ENCODE results near the gene C2orf80.

The C2orf80 gene

DNA sequence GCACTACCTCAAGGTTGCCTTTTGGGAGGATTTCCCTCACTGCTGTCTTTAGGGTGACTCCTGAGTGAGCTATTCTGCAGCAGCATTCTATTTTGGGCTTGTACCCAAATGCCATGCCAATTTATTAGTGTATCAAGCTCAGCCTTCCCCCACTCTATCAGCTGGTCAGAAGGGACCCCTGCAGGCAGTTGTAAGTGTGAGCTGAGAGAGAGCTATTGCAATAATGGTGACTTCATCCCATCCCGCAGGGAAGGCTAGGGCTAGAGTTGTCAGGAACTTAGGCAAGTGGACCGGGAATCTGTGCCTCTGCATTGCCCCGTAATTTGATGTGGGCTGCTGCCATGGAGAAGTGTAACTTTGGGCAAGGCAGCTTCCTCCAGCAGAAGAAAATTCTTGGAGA lies 42.1 kb downstream of the C2orf80 start:
- CTCF ChIA-PET: interaction anchor here (0.6 to 1.4 kb wide), 4 partner anchors 27 to 46 kb away, joined by 3 to 8 read pairs (median 4); no protein-coding TSS in a partner anchor
- TF ChIP-seq SP1 (IDR thresholded peaks at IDR 0.05) (no peak), LEF1 (IDR thresholded peaks at IDR 0.05; ENCODE audit: borderline replicate concordance) (no peak), BHLHE40 (IDR thresholded peaks at IDR 0.05; ENCODE audit: borderline replicate concordance) (no peak), ELF4 (IDR thresholded peaks at IDR 0.05) (no peak), FOXM1 (IDR thresholded peaks at IDR 0.05; ENCODE audit: borderline replicate concordance) (no peak)
- DNase-seq (ENCODE audit: extremely low spot score): no peak
- POLR2A ChIA-PET: no interaction called here

GRCh38 chr2:208147008-208147407 lies 42.8 kb downstream of the C2orf80 start:
- POLR2A ChIA-PET: no interaction called here
- DNase-seq (ENCODE audit: extremely low spot score): no peak
- CTCF ChIA-PET: interaction anchor here (0.7 to 1.4 kb wide), 3 partner anchors 37 to 107 kb away, joined by 4 to 8 read pairs (median 6); no protein-coding TSS in a partner anchor
- TF ChIP-seq CTBP1 (IDR thresholded peaks at IDR 0.05; ENCODE audit: borderline replicate concordance) (no peak), SP1 (IDR thresholded peaks at IDR 0.05) (no peak), ZNF384 (IDR thresholded peaks at IDR 0.05) (no peak), FOXA1 (IDR thresholded peaks at IDR 0.05) (no peak), FOXM1 (IDR thresholded peaks at IDR 0.05; ENCODE audit: borderline replicate concordance) (no peak), NFRKB (IDR thresholded peaks at IDR 0.05) (no peak), BHLHE40 (IDR thresholded peaks at IDR 0.05; ENCODE audit: borderline replicate concordance) (no peak), HDGF (IDR thresholded peaks at IDR 0.05; ENCODE audit: borderline replicate concordance) (no peak), ELF4 (IDR thresholded peaks at IDR 0.05) (no peak)
- TF ChIP-seq, protein P1, sequence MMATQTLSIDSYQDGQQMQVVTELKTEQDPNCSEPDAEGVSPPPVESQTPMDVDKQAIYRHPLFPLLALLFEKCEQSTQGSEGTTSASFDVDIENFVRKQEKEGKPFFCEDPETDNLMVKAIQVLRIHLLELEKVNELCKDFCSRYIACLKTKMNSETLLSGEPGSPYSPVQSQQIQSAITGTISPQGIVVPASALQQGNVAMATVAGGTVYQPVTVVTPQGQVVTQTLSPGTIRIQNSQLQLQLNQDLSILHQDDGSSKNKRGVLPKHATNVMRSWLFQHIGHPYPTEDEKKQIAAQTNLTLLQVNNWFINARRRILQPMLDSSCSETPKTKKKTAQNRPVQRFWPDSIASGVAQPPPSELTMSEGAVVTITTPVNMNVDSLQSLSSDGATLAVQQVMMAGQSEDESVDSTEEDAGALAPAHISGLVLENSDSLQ (IDR thresholded peaks at IDR 0.05): no peak

- POLR2A ChIA-PET: no interaction called here
- no peak for DNase-seq (ENCODE audit: extremely low spot score)
- CTCF ChIA-PET: interaction anchor here (0.7 kb wide), 1 partner anchor 106 kb away, joined by 4 read pairs; no protein-coding TSS in a partner anchor
- TF ChIP-seq NFRKB (IDR thresholded peaks at IDR 0.05) (no peak), FOXA1 (IDR thresholded peaks at IDR 0.05) (no peak), CTBP1 (IDR thresholded peaks at IDR 0.05; ENCODE audit: borderline replicate concordance) (no peak), HDGF (IDR thresholded peaks at IDR 0.05; ENCODE audit: borderline replicate concordance) (no peak), ELF4 (IDR thresholded peaks at IDR 0.05) (no peak), SP1 (IDR thresholded peaks at IDR 0.05) (no peak), ZNF384 (IDR thresholded peaks at IDR 0.05) (no peak), FOXK2 (IDR thresholded peaks at IDR 0.05) (no peak), BHLHE40 (IDR thresholded peaks at IDR 0.05; ENCODE audit: borderline replicate concordance) (no peak), FOXM1 (IDR thresholded peaks at IDR 0.05; ENCODE audit: borderline replicate concordance) (no peak), LEF1 (IDR thresholded peaks at IDR 0.05; ENCODE audit: borderline replicate concordance) (no peak), ARNT (IDR thresholded peaks at IDR 0.05) (no peak)
- TF ChIP-seq, protein P1 (IDR thresholded peaks at IDR 0.05): no peak
Measured at GRCh38 chr2:208146006-208146405, 43.8 kb downstream of the C2orf80 start, which contains the start of gene CRYGB. CRYGB (minus strand) TSS chr2:208146158; CDS start chr2:208146120, 38 bp downstream.

GRCh38 chr2:208142925-208143799 lies 46.7 kb downstream of the C2orf80 start:
- ChIA-PET POLR2A (interaction anchor here (1.0 to 1.2 kb wide), 2 partner anchors 18 to 111 kb away, joined by 3 read pairs; no protein-coding TSS in a partner anchor), CTCF (interaction anchor here (0.9 to 1.9 kb wide), 2 partner anchors 8 to 32 kb away, joined by 3 to 14 read pairs; no protein-coding TSS in a partner anchor)
- no peak for DNase-seq (ENCODE audit: extremely low spot score)
- TF ChIP-seq, protein P1 (IDR thresholded peaks at IDR 0.05): peak; percentile 81
- TF ChIP-seq FOXM1 (IDR thresholded peaks at IDR 0.05; ENCODE audit: borderline replicate concordance): no peak

DNA sequence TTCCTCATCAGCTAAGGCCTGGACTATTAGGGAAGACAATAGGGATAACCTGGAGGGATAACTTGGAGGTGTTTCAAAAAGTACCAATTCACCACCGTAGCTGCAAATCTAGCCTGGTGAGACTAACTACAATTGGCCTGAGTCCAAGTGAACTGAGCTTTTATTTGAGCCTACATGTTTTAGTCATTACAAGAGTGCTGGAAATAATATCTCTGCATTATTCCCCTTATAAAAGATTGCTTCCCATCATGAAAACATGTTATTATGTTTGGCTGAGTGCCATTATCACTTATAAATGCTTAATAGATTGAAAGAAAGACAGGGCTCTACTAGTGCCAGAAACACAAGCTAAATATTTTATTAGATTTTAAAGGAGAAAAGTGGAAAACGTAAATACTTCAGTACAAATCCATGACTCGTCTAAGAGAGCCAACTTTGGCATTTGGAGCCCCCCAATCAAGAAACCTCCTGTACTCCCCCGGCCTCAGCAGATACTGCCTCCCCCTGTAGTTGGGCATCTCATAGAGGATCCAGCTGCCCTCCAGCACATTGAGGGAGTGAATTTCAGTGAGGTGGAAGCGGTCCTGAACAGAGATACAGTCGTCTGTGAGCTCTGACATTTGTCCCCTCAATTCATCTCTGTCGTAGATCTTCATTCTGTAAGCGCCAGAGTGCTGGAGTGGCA lies 47.4 kb downstream of the C2orf80 start:
- POLR2A ChIA-PET: interaction anchor here (1.0 to 1.2 kb wide), 2 partner anchors 17 to 112 kb away, joined by 3 read pairs; no protein-coding TSS in a partner anchor
- CTCF ChIA-PET: interaction anchor here (0.9 to 1.9 kb wide), 2 partner anchors 7 to 33 kb away, joined by 3 to 14 read pairs; no protein-coding TSS in a partner anchor
- DNase-seq (ENCODE audit: extremely low spot score): no peak
- TF ChIP-seq LEF1 (IDR thresholded peaks at IDR 0.05; ENCODE audit: borderline replicate concordance): no peak
- TF ChIP-seq, protein P1 (IDR thresholded peaks at IDR 0.05): no peak
- no peak for TF ChIP-seq TARDBP (IDR thresholded peaks at IDR 0.05)
- no peak for TF ChIP-seq FOXA1 (IDR thresholded peaks at IDR 0.05)
- TF ChIP-seq ELF4 (IDR thresholded peaks at IDR 0.05): no peak
- no peak for TF ChIP-seq FOXK2 (IDR thresholded peaks at IDR 0.05)
- TF ChIP-seq NFRKB (IDR thresholded peaks at IDR 0.05): no peak
- no peak for TF ChIP-seq SUZ12 (IDR thresholded peaks at IDR 0.05)
- no peak for TF ChIP-seq HDGF (IDR thresholded peaks at IDR 0.05; ENCODE audit: borderline replicate concordance)

Measured in HEK293T (cell line).